Measurements from ENCODE around the gene SRC.

DNA sequence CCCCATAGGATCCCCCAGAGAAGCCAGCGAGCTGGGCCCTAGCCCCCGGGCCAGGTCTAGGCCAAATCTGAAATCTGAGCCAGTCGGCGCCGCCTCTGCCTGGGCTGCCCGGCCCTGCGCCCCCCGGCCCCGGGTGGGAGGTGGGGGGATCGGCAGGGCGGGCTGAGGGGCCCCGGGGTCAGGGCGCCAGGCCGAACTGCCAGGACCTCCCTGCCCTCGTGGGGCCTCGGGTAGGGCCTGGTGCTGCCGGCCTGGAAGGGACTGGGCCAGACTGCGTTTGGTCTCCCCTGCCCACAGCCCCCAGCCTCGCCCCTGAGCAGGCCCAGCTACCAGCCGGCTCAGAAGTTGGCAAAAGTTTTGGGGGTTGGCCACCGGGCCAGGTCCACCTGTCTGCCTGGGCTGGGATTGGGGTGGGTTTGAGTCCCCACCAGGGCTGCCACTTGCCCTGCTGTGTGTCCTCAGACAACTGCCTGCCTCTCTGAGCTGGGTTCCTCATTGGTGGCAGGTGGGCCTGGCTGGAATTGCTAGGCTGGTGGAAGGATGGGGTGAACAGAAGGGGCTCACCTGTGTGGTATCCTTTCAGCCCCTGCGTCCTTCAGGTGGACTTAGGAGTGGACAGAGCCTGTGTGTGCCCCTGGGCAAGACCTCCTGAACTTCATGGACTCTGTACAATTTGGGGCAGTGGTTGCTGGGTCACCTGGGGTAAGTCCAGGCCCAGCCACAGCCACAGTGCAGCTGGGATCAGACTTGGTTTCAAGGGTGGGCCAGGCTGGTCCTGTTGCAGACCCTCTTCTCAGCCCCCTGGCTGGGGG is 801 bp downstream of the SRC start:
- TF ChIP-seq POLR2A (IDR thresholded peaks at IDR 0.05; ENCODE audit: low read depth, low read length) = no peak
- TF ChIP-seq, protein P1, sequence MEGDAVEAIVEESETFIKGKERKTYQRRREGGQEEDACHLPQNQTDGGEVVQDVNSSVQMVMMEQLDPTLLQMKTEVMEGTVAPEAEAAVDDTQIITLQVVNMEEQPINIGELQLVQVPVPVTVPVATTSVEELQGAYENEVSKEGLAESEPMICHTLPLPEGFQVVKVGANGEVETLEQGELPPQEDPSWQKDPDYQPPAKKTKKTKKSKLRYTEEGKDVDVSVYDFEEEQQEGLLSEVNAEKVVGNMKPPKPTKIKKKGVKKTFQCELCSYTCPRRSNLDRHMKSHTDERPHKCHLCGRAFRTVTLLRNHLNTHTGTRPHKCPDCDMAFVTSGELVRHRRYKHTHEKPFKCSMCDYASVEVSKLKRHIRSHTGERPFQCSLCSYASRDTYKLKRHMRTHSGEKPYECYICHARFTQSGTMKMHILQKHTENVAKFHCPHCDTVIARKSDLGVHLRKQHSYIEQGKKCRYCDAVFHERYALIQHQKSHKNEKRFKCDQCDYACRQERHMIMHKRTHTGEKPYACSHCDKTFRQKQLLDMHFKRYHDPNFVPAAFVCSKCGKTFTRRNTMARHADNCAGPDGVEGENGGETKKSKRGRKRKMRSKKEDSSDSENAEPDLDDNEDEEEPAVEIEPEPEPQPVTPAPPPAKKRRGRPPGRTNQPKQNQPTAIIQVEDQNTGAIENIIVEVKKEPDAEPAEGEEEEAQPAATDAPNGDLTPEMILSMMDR (IDR thresholded peaks at IDR 0.05; ENCODE audit: extremely low read depth in 1 of 2, insufficient read depth in 1 of 2, low read depth in 1 of 2, low read length in 2 of 2) = no peak
- TF ChIP-seq POLR2AphosphoS5 (IDR thresholded peaks at IDR 0.05; ENCODE audit: insufficient read depth, low read depth, low read length) = no peak
- TF ChIP-seq EZH2 (IDR thresholded peaks at IDR 0.05; ENCODE audit: borderline replicate concordance, low read depth, low read length, severe bottlenecking) = no peak

Measured in endothelial cell of umbilical vein (primary cell).